OCI-LY7 (cell line): ENCODE measurements around the gene EXOSC6. TPM values are rescaled to one million over a fixed set of nuclear protein-coding genes. Genes with fewer than 3 reads are reported as not detected.

Experiments
- BruUV-seq: library from RNA; stranded (reverse); fragments of 400-500 nt; replicated peaks from 2 replicates; lab custom pipeline; 2021; lab: Mats Ljungman, UMichigan
- CTCF ChIA-PET: fragments of 300-600 bp; sonication (Branson Sonifier 250); formaldehyde crosslinking; loops from one replicate; lab custom pipeline; 2022; ENCODE audit warnings: antibody characterized with exemption; ENCODE audit not compliant: unreplicated experiment; lab: Charles Lee
- POLR2A ChIA-PET: fragments of 300-600 bp; sonication (Branson Sonifier 250); formaldehyde crosslinking; loops from one replicate; lab custom pipeline; 2022; ENCODE audit warnings: antibody characterized with exemption; lab: Charles Lee
- DNase-seq: peaks from one replicate; pipeline ENCODE4 v3.0.0-alpha.2; 2015; ENCODE audit warnings: low spot score
- H2AFZ ChIP-seq: fragments of 200-600 bp; sonication (generic), shearing (Covaris generic); 2 replicates; pipeline ENCODE4 v1.6.1; 2014; ENCODE audit warnings: mild to moderate bottlenecking, antibody characterized with exemption, low read length, moderate library complexity
- H3K27ac ChIP-seq: fragments of 200-600 bp; sonication (generic); 2 replicates; pipeline ENCODE4 v1.5.1; 2014; ENCODE audit warnings: mixed run types, low read depth, mild to moderate bottlenecking, moderate library complexity, low read length, inconsistent platforms; ENCODE audit not compliant: poor library complexity, severe bottlenecking
- H3K36me3 ChIP-seq: fragments of 200-600 bp; sonication (generic); 2 replicates; pipeline ENCODE4 v1.6.1; 2014; ENCODE audit warnings: mild to moderate bottlenecking, antibody characterized with exemption, low read length, moderate library complexity, mixed read lengths; ENCODE audit not compliant: insufficient read depth
- H3K4me1 ChIP-seq: fragments of 200-600 bp; sonication (generic); 2 replicates; pipeline ENCODE4 v1.5.1; 2014; ENCODE audit warnings: mild to moderate bottlenecking, low read length; ENCODE audit not compliant: insufficient read depth, poor library complexity, severe bottlenecking
- H3K4me2 ChIP-seq: fragments of 200-600 bp; sonication (generic); 2 replicates; pipeline ENCODE4 v1.6.1; 2014; ENCODE audit warnings: mild to moderate bottlenecking, low read length
- H3K4me3 ChIP-seq: fragments of 200-600 bp; sonication (generic); 2 replicates; pipeline ENCODE4 v1.5.1; 2014; ENCODE audit warnings: mild to moderate bottlenecking, low read depth, low read length; ENCODE audit not compliant: poor library complexity, severe bottlenecking
- H3K79me2 ChIP-seq: fragments of 200-600 bp; sonication (generic); 2 replicates; pipeline ENCODE4 v1.6.1; 2016; ENCODE audit warnings: low read depth, mild to moderate bottlenecking, low read length, moderate library complexity, mixed read lengths; ENCODE audit not compliant: insufficient read depth
- H3K9me2 ChIP-seq: fragments of 200-600 bp; sonication (generic); 2 replicates; pipeline ENCODE4 v1.6.1; 2016; ENCODE audit warnings: mild to moderate bottlenecking, low read length, mixed read lengths; ENCODE audit not compliant: insufficient read depth
- H3K9me3 ChIP-seq: fragments of 200-600 bp; sonication (generic); 2 replicates; pipeline ENCODE4 v1.6.1; 2014; ENCODE audit warnings: mild to moderate bottlenecking, mixed run types, low read length, mixed read lengths
- H4K20me1 ChIP-seq: fragments of 200-600 bp; sonication (generic); 2 replicates; pipeline ENCODE4 v1.6.1; 2014; ENCODE audit warnings: mild to moderate bottlenecking, antibody characterized with exemption, low read length, moderate library complexity, mixed read lengths; ENCODE audit not compliant: insufficient read depth
- EZH2phosphoT487 ChIP-seq: fragments of 200-600 bp; sonication (generic); IDR thresholded peaks from 2 replicates; pipeline ENCODE4 v1.6.1; 2018; ENCODE audit warnings: low read depth, borderline replicate concordance, mild to moderate bottlenecking, mixed run types, antibody characterized with exemption, low read length, moderate library complexity, mixed read lengths
- intact Hi-C: fragments of 100-400 bp; cut with micrococcal nuclease; formaldehyde crosslinking; loops from one replicate; pipeline ENCODE4 v1.10.0; 2022; ENCODE audit not compliant: unreplicated experiment
- total RNA-seq, 2 experiments: library from RNA; depleted of rRNA in 1 of 2; stranded (reverse); fragments of >200 nt in 1 of 2; shearing (Covaris generic) in 1 of 2; gene quantifications; 2 replicates each; pipeline ENCODE4 v1.2.3, GENCODE V29; 2014 to 2022
- TF ChIP-seq, protein P1 (sequence below): fragments of 200-600 bp; sonication (generic); conservative IDR thresholded peaks from 2 replicates; pipeline ENCODE4 v1.5.1; 2014; ENCODE audit warnings: mild to moderate bottlenecking, antibody characterized with exemption, low read length, moderate library complexity, mixed read lengths

EXOSC6 gene
- total RNA-seq, 2 experiments from 2014 or later = 36.3 to 36.8 TPM

DNA sequence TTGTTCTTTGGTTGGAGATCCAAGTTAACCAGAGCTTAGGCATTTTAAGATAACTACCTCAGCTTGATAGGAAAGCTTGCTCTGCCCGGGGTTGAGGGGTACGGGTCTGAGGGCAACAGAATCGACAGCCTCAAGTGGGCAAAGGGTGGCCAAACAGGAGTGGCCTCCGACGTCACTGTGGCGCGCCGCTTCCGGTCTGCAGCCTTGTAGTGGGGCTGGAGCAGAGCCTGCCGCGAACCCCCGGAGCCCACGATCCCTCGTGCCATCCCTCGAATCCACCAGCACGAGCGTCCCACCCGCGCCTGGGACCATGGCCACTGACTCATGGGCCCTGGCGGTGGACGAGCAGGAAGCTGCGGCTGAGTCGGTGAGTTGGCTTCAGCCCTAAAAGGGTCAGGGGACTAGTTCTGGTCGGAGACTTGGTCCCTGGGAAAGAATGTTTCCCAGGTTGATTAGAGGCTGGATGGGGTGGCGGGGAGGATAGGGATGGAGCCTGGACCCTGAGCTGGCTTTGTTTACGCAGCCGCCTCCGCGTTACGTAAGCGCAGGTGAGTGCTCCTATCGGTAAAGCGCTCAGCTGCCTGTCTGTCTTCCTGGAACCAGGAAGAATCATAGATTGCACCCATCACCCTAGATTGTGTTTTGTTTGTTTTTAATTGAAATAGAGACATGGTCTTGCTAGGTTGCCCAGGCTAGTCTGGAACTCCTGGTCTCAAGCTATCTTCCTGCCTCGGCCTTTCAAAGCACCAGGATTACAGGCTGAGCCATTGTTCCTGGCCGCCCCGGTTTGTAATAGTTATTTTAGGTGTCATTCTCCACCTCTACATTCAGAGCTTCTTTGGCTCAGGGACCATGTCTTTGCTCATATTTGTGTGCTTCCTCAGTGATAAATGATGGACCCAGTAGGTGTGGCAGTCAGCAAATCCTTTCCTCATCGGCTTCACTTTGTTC is 47.5 kb upstream of the EXOSC6 start, which contains the start of gene DDX19B:
Gene DDX19B, plus strand, starts transcription at position 199 of the 951 bp plus-strand sequence. Its CDS starts 112 bp downstream, at position 311.
- H3K36me3 ChIP-seq = peaks cover 28% of the 10 kb centered on the region
- H4K20me1 ChIP-seq = no peaks in the 10 kb centered on the region
- POLR2A ChIA-PET = interaction anchor here (0.6 to 3.0 kb wide), 7 partner anchors 8 to 107 kb away, joined by 4 to 27 read pairs (median 6); partner anchors contain the start of genes AARS1 and DDX19A
- peaks cover 20% of the 10 kb centered on the region for H3K9me3 ChIP-seq
- H2AFZ ChIP-seq = peak within 1 kb of the TSS; percentile 74; the same call in 1 of the 2 replicates
- peak within 1 kb of the TSS; percentile 72 for H3K4me2 ChIP-seq
- peaks cover 21% of the 10 kb centered on the region; the same call in 1 of the 2 replicates for H3K79me2 ChIP-seq
- peaks cover 10% of the 10 kb centered on the region for H3K4me1 ChIP-seq
- CTCF ChIA-PET = interaction anchor here (0.6 to 1.1 kb wide), 3 partner anchors 10 to 48 kb away, joined by 3 to 5 read pairs (median 3); partner anchors contain the start of genes AARS1 and EXOSC6
- intact Hi-C loops = no loop called here
- H3K27ac ChIP-seq = peak within 1 kb of the TSS; percentile 14
- TF ChIP-seq EZH2phosphoT487 = no peak
- TF ChIP-seq, protein P1, sequence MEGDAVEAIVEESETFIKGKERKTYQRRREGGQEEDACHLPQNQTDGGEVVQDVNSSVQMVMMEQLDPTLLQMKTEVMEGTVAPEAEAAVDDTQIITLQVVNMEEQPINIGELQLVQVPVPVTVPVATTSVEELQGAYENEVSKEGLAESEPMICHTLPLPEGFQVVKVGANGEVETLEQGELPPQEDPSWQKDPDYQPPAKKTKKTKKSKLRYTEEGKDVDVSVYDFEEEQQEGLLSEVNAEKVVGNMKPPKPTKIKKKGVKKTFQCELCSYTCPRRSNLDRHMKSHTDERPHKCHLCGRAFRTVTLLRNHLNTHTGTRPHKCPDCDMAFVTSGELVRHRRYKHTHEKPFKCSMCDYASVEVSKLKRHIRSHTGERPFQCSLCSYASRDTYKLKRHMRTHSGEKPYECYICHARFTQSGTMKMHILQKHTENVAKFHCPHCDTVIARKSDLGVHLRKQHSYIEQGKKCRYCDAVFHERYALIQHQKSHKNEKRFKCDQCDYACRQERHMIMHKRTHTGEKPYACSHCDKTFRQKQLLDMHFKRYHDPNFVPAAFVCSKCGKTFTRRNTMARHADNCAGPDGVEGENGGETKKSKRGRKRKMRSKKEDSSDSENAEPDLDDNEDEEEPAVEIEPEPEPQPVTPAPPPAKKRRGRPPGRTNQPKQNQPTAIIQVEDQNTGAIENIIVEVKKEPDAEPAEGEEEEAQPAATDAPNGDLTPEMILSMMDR = no peak
- peak; percentile 65 for DNase-seq
- H3K9me2 ChIP-seq = no peaks in the 10 kb centered on the region
- H3K4me3 ChIP-seq = peak within 1 kb of the TSS; percentile 78
- TSS peak; percentile 72 for BruUV-seq

DNA sequence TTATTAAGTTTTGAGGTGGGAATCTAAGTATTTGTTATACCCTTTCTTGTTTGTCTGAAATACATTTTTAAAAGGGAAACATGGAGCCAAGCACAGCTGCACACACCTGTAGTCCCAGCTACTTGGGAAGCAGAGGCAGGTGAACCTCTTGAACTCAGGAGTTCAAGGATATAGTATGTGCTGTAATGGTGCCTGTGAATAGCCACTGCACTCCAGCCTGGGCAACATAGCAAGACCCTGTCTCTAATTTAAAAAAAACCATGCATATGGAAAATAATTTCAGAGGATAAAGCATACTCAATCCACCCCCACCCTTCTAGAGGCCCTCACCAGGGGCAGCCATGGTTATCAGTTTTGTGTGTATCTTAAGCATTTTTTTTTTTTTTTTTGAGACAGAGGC is 43.9 kb upstream of the EXOSC6 start:
- no peak for DNase-seq
- Histone ChIP-seq H3K4me1 (peaks cover 12% of the 10 kb centered on the region), H3K4me2 (no peak overlapping the region), H2AFZ (no peak overlapping the region), H3K9me3 (peaks cover 3% of the 10 kb centered on the region; the same call in 1 of the 2 replicates), H3K36me3 (peaks cover under 1% of the 10 kb centered on the region), H4K20me1 (no peaks in the 10 kb centered on the region), H3K9me2 (no peaks in the 10 kb centered on the region), H3K27ac (no peak overlapping the region), H3K79me2 (peaks cover 10% of the 10 kb centered on the region; the same call in 1 of the 2 replicates), H3K4me3 (no peak overlapping the region)
- intact Hi-C loops = no loop called here
- ChIA-PET CTCF (no interaction called here), POLR2A (interaction anchor here (0.7 to 1.5 kb wide), 3 partner anchors 11 to 390 kb away, joined by 3 to 6 read pairs (median 5); no protein-coding TSS in a partner anchor)
- no TSS peak for BruUV-seq
- no peak for TF ChIP-seq EZH2phosphoT487
- TF ChIP-seq, protein P1 = no peak
